SK-N-SH (cell line): ENCODE results near the gene CENPO. TPM values are rescaled to one million over a fixed set of nuclear protein-coding genes. Genes with fewer than 3 reads are reported as not detected.

ENCODE experiments used
- CTCF ChIA-PET: fragments of 300-600, 350-600 bp; formaldehyde crosslinking; extraction: SDS; loops from one replicate; lab custom pipeline; 2021; lab: Yijun Ruan, JAX
- POLR2A ChIA-PET: fragments of 350-600 bp; sonication (Branson Sonifier 250); formaldehyde crosslinking; extraction: SDS; loops from one replicate; lab custom pipeline; 2020; ENCODE audit warnings: antibody characterized with exemption, inconsistent platforms; lab: Yijun Ruan, JAX
- DNase-seq: peaks from one replicate; pipeline ENCODE4 v3.0.0; 2012
- H2AFZ ChIP-seq: fragments of 200-600 bp; sonication (generic); 2 replicates; pipeline ENCODE4 v1.8.1; 2016; ENCODE audit warnings: antibody characterized with exemption, mild to moderate bottlenecking, low read depth
- H3F3A ChIP-seq: fragments of 200-600 bp; sonication (generic); replicated peaks from 2 replicates; pipeline ENCODE3; 2016; ENCODE audit warnings: antibody characterized with exemption, mild to moderate bottlenecking; ENCODE audit not compliant: insufficient read depth
- H3K27ac ChIP-seq, 2 experiments: fragments of 200-500 bp in 1 of 2; fragments of 200-600 bp in 1 of 2; sonication (Bioruptor generic) in 1 of 2; sonication (generic), shearing (Covaris generic) in 1 of 2; 2 replicates each; pipeline versions ENCODE4 v1.5.1 to v1.6.1; 2014 to 2016; ENCODE audit warnings: low read depth in 2 of 2, inconsistent platforms in 1 of 2, low read length in 1 of 2, mild to moderate bottlenecking in 1 of 2, mixed read lengths in 1 of 2
- H3K27me3 ChIP-seq: fragments of 200-600 bp; sonication (generic), shearing (Covaris generic); 2 replicates; pipeline ENCODE4 v1.6.1; 2016; ENCODE audit warnings: mixed run types; ENCODE audit not compliant: insufficient read depth
- H3K36me3 ChIP-seq, 2 experiments: fragments of 200-500 bp in 1 of 2; fragments of 200-600 bp in 1 of 2; sonication (Bioruptor generic) in 1 of 2; sonication (generic) in 1 of 2; replicated peaks in 1 of 2; 2 replicates each; pipeline versions ENCODE3 to v1.5.1; 2014 to 2016; ENCODE audit warnings: low read length in 1 of 2, mild to moderate bottlenecking in 1 of 2; ENCODE audit not compliant: insufficient read depth in 2 of 2, control insufficient read depth in 1 of 2
- H3K4me1 ChIP-seq, 2 experiments: fragments of 200-500 bp in 1 of 2; fragments of 200-600 bp in 1 of 2; sonication (Bioruptor generic) in 1 of 2; sonication (generic), shearing (Covaris generic) in 1 of 2; 2 replicates each; pipeline versions ENCODE4 v1.5.1 to v1.6.1; 2014 to 2016; ENCODE audit warnings: low read depth in 1 of 2, low read length in 1 of 2, mixed run types in 1 of 2; ENCODE audit not compliant: insufficient read depth in 2 of 2, control insufficient read depth in 1 of 2
- H3K4me2 ChIP-seq: fragments of 200-600 bp; sonication (generic), shearing (Covaris generic); 2 replicates; pipeline ENCODE4 v1.6.1; 2017; ENCODE audit warnings: mixed run types
- H3K4me3 ChIP-seq, 2 experiments: fragments of 200-500 bp in 1 of 2; fragments of 200-600 bp in 1 of 2; sonication (Bioruptor generic) in 1 of 2; sonication (generic), shearing (Covaris generic) in 1 of 2; 2 replicates each; pipeline versions ENCODE4 v1.5.1 to v1.8.1; 2014 to 2016; ENCODE audit warnings: low read depth in 2 of 2, inconsistent platforms in 1 of 2, low read length in 1 of 2, mild to moderate bottlenecking in 1 of 2, mixed read lengths in 1 of 2, moderate library complexity in 1 of 2
- H3K79me2 ChIP-seq: fragments of 200-600 bp; sonication (generic); 2 replicates; pipeline ENCODE4 v1.8.1; 2017; ENCODE audit warnings: mild to moderate bottlenecking; ENCODE audit not compliant: insufficient read depth
- H3K9ac ChIP-seq: fragments of 200-600 bp; sonication (generic); 2 replicates; pipeline ENCODE4 v1.6.1; 2017; ENCODE audit warnings: mixed run types
- H3K9me2 ChIP-seq: fragments of 200-600 bp; sonication (generic); 2 replicates; pipeline ENCODE4 v1.6.1; 2017; ENCODE audit warnings: mixed run types
- H3K9me3 ChIP-seq: fragments of 200-600 bp; sonication (generic); 2 replicates; pipeline ENCODE4 v1.6.1; 2017; ENCODE audit warnings: mixed run types, mild to moderate bottlenecking, moderate library complexity
- H4K20me1 ChIP-seq: fragments of 200-600 bp; sonication (generic); 2 replicates; pipeline ENCODE4 v1.6.1; 2017; ENCODE audit warnings: mild to moderate bottlenecking, mixed run types; ENCODE audit not compliant: insufficient read depth
- CHD2 ChIP-seq: fragments of 150-350 bp; IDR thresholded peaks from 2 replicates; pipeline ENCODE4 v1.6.1; 2018; ENCODE audit warnings: low read length; ENCODE audit not compliant: partially characterized antibody
- EP300 ChIP-seq, 2 experiments: IDR thresholded peaks; 2 replicates each; pipeline versions ENCODE4 v1.4.0 to v1.6.1; 2012; ENCODE audit warnings: borderline replicate concordance in 1 of 2, low read depth in 1 of 2, low read length in 1 of 2
- EZH2phosphoT487 ChIP-seq: fragments of 200-600 bp; sonication (generic); IDR thresholded peaks from 2 replicates; pipeline ENCODE4 v1.6.1; 2017; ENCODE audit warnings: low read depth, mixed run types, mild to moderate bottlenecking, antibody characterized with exemption, moderate library complexity, borderline replicate concordance
- FOXJ3 ChIP-seq: sonication (generic); formaldehyde crosslinking; IDR thresholded peaks from 2 replicates; pipeline ENCODE4 v1.5.1; 2020; ENCODE audit warnings: mild to moderate bottlenecking, missing genetic modification reagents
- FOXM1 ChIP-seq: IDR thresholded peaks from 2 replicates; pipeline ENCODE4 v1.4.0; 2012; ENCODE audit warnings: low read depth, mild to moderate bottlenecking
- GABPA ChIP-seq: IDR thresholded peaks from 2 replicates; pipeline ENCODE4 v1.4.0; 2012; ENCODE audit warnings: low read depth, mild to moderate bottlenecking
- MEF2A ChIP-seq: IDR thresholded peaks from 2 replicates; pipeline ENCODE4 v1.4.0; 2012; ENCODE audit warnings: low read depth, borderline replicate concordance
- MXI1 ChIP-seq: IDR thresholded peaks from 2 replicates; pipeline ENCODE4 v1.6.1; 2012; ENCODE audit warnings: mild to moderate bottlenecking, low read depth, low read length, improper control_type of control experiment
- NRF1 ChIP-seq: IDR thresholded peaks from 2 replicates; pipeline ENCODE4 v1.6.1; 2012; ENCODE audit warnings: low read depth, mild to moderate bottlenecking, low read length
- RFX5 ChIP-seq: IDR thresholded peaks from 2 replicates; pipeline ENCODE4 v1.6.1; 2012; ENCODE audit warnings: mild to moderate bottlenecking, improper control_type of control experiment, low read length
- TAF1 ChIP-seq: IDR thresholded peaks from 2 replicates; pipeline ENCODE4 v1.6.1; 2012; ENCODE audit warnings: low read depth, mild to moderate bottlenecking, low read length, moderate library complexity, borderline replicate concordance
- TEAD4 ChIP-seq: IDR thresholded peaks from 2 replicates; pipeline ENCODE4 v1.4.0; 2012; ENCODE audit warnings: mild to moderate bottlenecking, borderline replicate concordance; ENCODE audit not compliant: insufficient read depth
- WGBS: methylation state at CpG from one replicate; pipeline ENCODE4 v1.1.6; 2017; ENCODE audit warnings: low lambda C conversion rate; 5-methylcytosine and 5-hydroxymethylcytosine counted together
- polyA plus RNA-seq, 3 experiments: library from polyadenylated mRNA; depleted of rRNA; stranded (reverse); fragments of >200 nt; gene quantifications; 2 replicates each; pipeline ENCODE4 v1.2.3, GENCODE V29; 2012
- TF ChIP-seq, protein P1 (sequence below): IDR thresholded peaks from 2 replicates; pipeline ENCODE4 v1.4.0; 2012; ENCODE audit warnings: low read depth, borderline replicate concordance

The CENPO gene
- polyA plus RNA-seq, 1 of the 3 experiments (the other 2 are of a cell fraction): 18.3 TPM

DNA sequence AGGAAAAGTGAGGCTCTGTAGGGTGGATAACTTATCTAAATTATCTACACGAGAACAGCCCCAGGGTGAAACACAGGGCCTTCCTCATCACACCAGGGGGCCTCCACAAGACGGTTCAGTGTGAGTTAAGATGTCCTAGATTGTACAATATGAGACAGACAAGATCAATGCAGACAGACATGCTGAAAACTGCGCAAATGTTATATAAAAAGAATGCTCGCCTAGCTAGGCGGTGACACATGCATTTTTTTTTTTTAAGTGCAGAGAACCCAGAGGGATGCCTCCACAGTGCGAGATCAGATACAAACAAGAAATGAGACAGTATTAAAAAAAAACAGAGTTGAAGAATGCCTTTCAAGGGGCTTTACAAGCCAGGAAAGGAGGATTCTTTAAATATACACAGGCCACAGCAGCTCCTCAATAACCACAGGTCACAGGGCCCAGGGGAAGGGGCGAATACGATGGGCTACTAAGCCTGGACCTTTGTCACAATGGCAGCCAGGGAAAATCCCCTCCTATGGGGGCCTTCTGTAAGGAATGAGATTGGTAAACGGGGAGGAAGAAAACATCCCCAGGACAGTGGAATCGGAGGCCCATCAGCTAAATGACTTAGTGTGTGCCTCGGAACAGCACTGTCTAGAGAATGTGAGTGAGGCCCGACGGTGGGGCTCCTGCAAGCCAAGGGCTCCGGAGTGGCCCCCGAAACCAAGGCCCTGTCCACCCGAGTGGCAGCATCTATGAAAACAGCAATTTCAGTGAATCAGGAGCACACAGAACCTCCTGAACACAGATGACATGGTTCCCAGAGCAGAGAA, 77.9 kb downstream of the CENPO start:
- Histone ChIP-seq H3K79me2 (no peaks in the 10 kb centered on the region), H4K20me1 (no peaks in the 10 kb centered on the region), H3K9me3 (no peaks in the 10 kb centered on the region), H3K27me3 (no peaks in the 10 kb centered on the region), H3K4me3 (no peak overlapping the region), H3K36me3 (no peaks in the 10 kb centered on the region), H3K9me2 (no peaks in the 10 kb centered on the region), H3K9ac (no peak overlapping the region), H3K4me1 (no peaks in the 10 kb centered on the region; a peak in 1 of 4 replicates), H3F3A (no peaks in the 10 kb centered on the region), H2AFZ (no peak overlapping the region), H3K27ac (no peak overlapping the region), H3K4me2 (no peak overlapping the region)
- no peak for DNase-seq
- ChIA-PET CTCF (interaction anchor here (1.0 kb wide), 1 partner anchor 14 kb away, joined by 4 read pairs; no protein-coding TSS in a partner anchor), POLR2A (no interaction called here)
- 91% methylated on average over 16 of the region's 16 CpGs for WGBS
- TF ChIP-seq FOXJ3 (no peak), FOXM1 (no peak), NRF1 (no peak), MXI1 (no peak), EZH2phosphoT487 (no peak), GABPA (no peak), RFX5 (no peak)

DNA sequence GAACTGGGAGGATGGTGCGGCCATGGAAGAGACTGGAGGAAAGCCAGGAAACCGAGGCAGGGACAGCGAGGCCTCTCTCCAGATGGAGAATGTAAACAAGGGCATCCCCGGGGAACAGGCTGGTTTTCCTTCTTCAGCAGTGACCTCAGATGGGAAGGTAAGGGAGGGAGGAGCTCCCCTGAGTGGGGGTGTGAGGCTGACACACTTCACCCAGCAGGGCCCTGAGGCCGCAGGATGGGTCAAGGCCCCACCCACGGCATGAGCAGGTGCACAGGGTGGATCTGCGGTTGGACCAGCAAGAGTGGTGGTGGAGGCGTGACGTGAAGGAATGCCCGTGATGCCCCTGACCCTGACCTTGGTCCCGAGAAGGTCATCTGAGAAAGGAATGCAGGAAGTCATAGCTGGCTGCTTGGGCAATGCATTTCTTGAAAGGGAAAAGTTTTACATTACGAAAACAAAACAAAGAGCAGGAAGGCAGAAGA, 78.7 kb downstream of the CENPO start:
- no peak for TF ChIP-seq CHD2
- TF ChIP-seq TAF1: no peak
- TF ChIP-seq, protein P1, sequence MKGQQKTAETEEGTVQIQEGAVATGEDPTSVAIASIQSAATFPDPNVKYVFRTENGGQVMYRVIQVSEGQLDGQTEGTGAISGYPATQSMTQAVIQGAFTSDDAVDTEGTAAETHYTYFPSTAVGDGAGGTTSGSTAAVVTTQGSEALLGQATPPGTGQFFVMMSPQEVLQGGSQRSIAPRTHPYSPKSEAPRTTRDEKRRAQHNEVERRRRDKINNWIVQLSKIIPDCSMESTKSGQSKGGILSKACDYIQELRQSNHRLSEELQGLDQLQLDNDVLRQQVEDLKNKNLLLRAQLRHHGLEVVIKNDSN: no peak
- TF ChIP-seq MEF2A: no peak
- TF ChIP-seq MXI1: no peak
- no peak for TF ChIP-seq GABPA
- no peak for TF ChIP-seq EP300 (IDR thresholded peaks at IDR 0.05; ENCODE audit: borderline replicate concordance in 1 of 2, low read depth in 1 of 2, low read length in 1 of 2)
- TF ChIP-seq TEAD4: no peak
- no peak overlapping the region for H3K27ac ChIP-seq
- no peak overlapping the region for H2AFZ ChIP-seq
- no peaks in the 10 kb centered on the region for H3K79me2 ChIP-seq
- no peaks in the 10 kb centered on the region for H3K36me3 ChIP-seq
- H4K20me1 ChIP-seq: no peaks in the 10 kb centered on the region
- no peaks in the 10 kb centered on the region for H3K9me3 ChIP-seq
- CTCF ChIA-PET: no interaction called here
- peaks cover 0 to 4% of the 10 kb centered on the region in 2 experiments; a peak in 1 of 4 replicates for H3K4me1 ChIP-seq
- no peak overlapping the region for H3K4me2 ChIP-seq
- POLR2A ChIA-PET: no interaction called here
- WGBS: 90% methylated on average over 12 of the region's 12 CpGs
- H3K9me2 ChIP-seq: no peaks in the 10 kb centered on the region
- H3K9ac ChIP-seq: no peak overlapping the region
- H3F3A ChIP-seq: no peaks in the 10 kb centered on the region
- H3K4me3 ChIP-seq: no peak overlapping the region
- no peaks in the 10 kb centered on the region for H3K27me3 ChIP-seq
- no peak for DNase-seq

Other genes with a start within 250 kb of the CENPO start
- 65.6 and 74.4 TPM in 2 replicates for gene PTRHD1, start within 50 bp of the CENPO start, polyA plus RNA-seq (2012; rRNA removed)
- gene ADCY3, start 126.8 kb downstream of the CENPO start, polyA plus RNA-seq (2012; rRNA removed): 36.6 and 53.9 TPM in 2 replicates
- 2.4 and 3.6 TPM in 2 replicates for gene DNAJC27, start 178.5 kb downstream of the CENPO start, polyA plus RNA-seq (2012; rRNA removed)
- 1.5 and 1.9 TPM in 2 replicates for gene EFR3B, start 248.7 kb downstream of the CENPO start, polyA plus RNA-seq (2012; rRNA removed)